SK-N-SH (cell line): ENCODE data around the gene SOX11. TPM values are rescaled to one million over a fixed set of nuclear protein-coding genes. Genes with fewer than 3 reads are reported as not detected.

Experiments used
- CTCF ChIA-PET: fragments of 300-600, 350-600 bp; formaldehyde crosslinking; extraction: SDS; loops from one replicate; lab custom pipeline; 2021; lab: Yijun Ruan, JAX
- POLR2A ChIA-PET: fragments of 350-600 bp; sonication (Branson Sonifier 250); formaldehyde crosslinking; extraction: SDS; loops from one replicate; lab custom pipeline; 2020; ENCODE audit warnings: antibody characterized with exemption, inconsistent platforms; lab: Yijun Ruan, JAX
- DNase-seq: peaks from one replicate; pipeline ENCODE4 v3.0.0; 2012
- H2AFZ ChIP-seq: fragments of 200-600 bp; sonication (generic); 2 replicates; pipeline ENCODE4 v1.8.1; 2016; ENCODE audit warnings: antibody characterized with exemption, mild to moderate bottlenecking, low read depth
- H3F3A ChIP-seq: fragments of 200-600 bp; sonication (generic); replicated peaks from 2 replicates; pipeline ENCODE3; 2016; ENCODE audit warnings: antibody characterized with exemption, mild to moderate bottlenecking; ENCODE audit not compliant: insufficient read depth
- H3K27ac ChIP-seq, 2 experiments: fragments of 200-500 bp in 1 of 2; fragments of 200-600 bp in 1 of 2; sonication (Bioruptor generic) in 1 of 2; sonication (generic), shearing (Covaris generic) in 1 of 2; 2 replicates each; pipeline versions ENCODE4 v1.5.1 to v1.6.1; 2014 to 2016; ENCODE audit warnings: low read depth in 2 of 2, inconsistent platforms in 1 of 2, low read length in 1 of 2, mild to moderate bottlenecking in 1 of 2, mixed read lengths in 1 of 2
- H3K27me3 ChIP-seq: fragments of 200-600 bp; sonication (generic), shearing (Covaris generic); 2 replicates; pipeline ENCODE4 v1.6.1; 2016; ENCODE audit warnings: mixed run types; ENCODE audit not compliant: insufficient read depth
- H3K36me3 ChIP-seq, 2 experiments: fragments of 200-500 bp in 1 of 2; fragments of 200-600 bp in 1 of 2; sonication (Bioruptor generic) in 1 of 2; sonication (generic) in 1 of 2; replicated peaks in 1 of 2; 2 replicates each; pipeline versions ENCODE3 to v1.5.1; 2014 to 2016; ENCODE audit warnings: low read length in 1 of 2, mild to moderate bottlenecking in 1 of 2; ENCODE audit not compliant: insufficient read depth in 2 of 2, control insufficient read depth in 1 of 2
- H3K4me1 ChIP-seq, 2 experiments: fragments of 200-500 bp in 1 of 2; fragments of 200-600 bp in 1 of 2; sonication (Bioruptor generic) in 1 of 2; sonication (generic), shearing (Covaris generic) in 1 of 2; 2 replicates each; pipeline versions ENCODE4 v1.5.1 to v1.6.1; 2014 to 2016; ENCODE audit warnings: low read depth in 1 of 2, low read length in 1 of 2, mixed run types in 1 of 2; ENCODE audit not compliant: insufficient read depth in 2 of 2, control insufficient read depth in 1 of 2
- H3K4me2 ChIP-seq: fragments of 200-600 bp; sonication (generic), shearing (Covaris generic); 2 replicates; pipeline ENCODE4 v1.6.1; 2017; ENCODE audit warnings: mixed run types
- H3K4me3 ChIP-seq, 2 experiments: fragments of 200-500 bp in 1 of 2; fragments of 200-600 bp in 1 of 2; sonication (Bioruptor generic) in 1 of 2; sonication (generic), shearing (Covaris generic) in 1 of 2; 2 replicates each; pipeline versions ENCODE4 v1.5.1 to v1.8.1; 2014 to 2016; ENCODE audit warnings: low read depth in 2 of 2, inconsistent platforms in 1 of 2, low read length in 1 of 2, mild to moderate bottlenecking in 1 of 2, mixed read lengths in 1 of 2, moderate library complexity in 1 of 2
- H3K79me2 ChIP-seq: fragments of 200-600 bp; sonication (generic); 2 replicates; pipeline ENCODE4 v1.8.1; 2017; ENCODE audit warnings: mild to moderate bottlenecking; ENCODE audit not compliant: insufficient read depth
- H3K9ac ChIP-seq: fragments of 200-600 bp; sonication (generic); 2 replicates; pipeline ENCODE4 v1.6.1; 2017; ENCODE audit warnings: mixed run types
- H3K9me2 ChIP-seq: fragments of 200-600 bp; sonication (generic); 2 replicates; pipeline ENCODE4 v1.6.1; 2017; ENCODE audit warnings: mixed run types
- H3K9me3 ChIP-seq: fragments of 200-600 bp; sonication (generic); 2 replicates; pipeline ENCODE4 v1.6.1; 2017; ENCODE audit warnings: mixed run types, mild to moderate bottlenecking, moderate library complexity
- H4K20me1 ChIP-seq: fragments of 200-600 bp; sonication (generic); 2 replicates; pipeline ENCODE4 v1.6.1; 2017; ENCODE audit warnings: mild to moderate bottlenecking, mixed run types; ENCODE audit not compliant: insufficient read depth
- CHD2 ChIP-seq: fragments of 150-350 bp; IDR thresholded peaks from 2 replicates; pipeline ENCODE4 v1.6.1; 2018; ENCODE audit warnings: low read length; ENCODE audit not compliant: partially characterized antibody
- EZH2phosphoT487 ChIP-seq: fragments of 200-600 bp; sonication (generic); IDR thresholded peaks from 2 replicates; pipeline ENCODE4 v1.6.1; 2017; ENCODE audit warnings: low read depth, mixed run types, mild to moderate bottlenecking, antibody characterized with exemption, moderate library complexity, borderline replicate concordance
- FOSL2 ChIP-seq: IDR thresholded peaks from 2 replicates; pipeline ENCODE4 v1.4.0; 2012; ENCODE audit warnings: low read depth, mild to moderate bottlenecking, moderate library complexity, borderline replicate concordance
- FOXJ3 ChIP-seq: sonication (generic); formaldehyde crosslinking; IDR thresholded peaks from 2 replicates; pipeline ENCODE4 v1.5.1; 2020; ENCODE audit warnings: mild to moderate bottlenecking, missing genetic modification reagents
- JUND ChIP-seq: IDR thresholded peaks from 2 replicates; pipeline ENCODE4 v1.4.0; 2012
- NFIC ChIP-seq: IDR thresholded peaks from 2 replicates; pipeline ENCODE4 v1.4.0; 2012; ENCODE audit warnings: borderline replicate concordance
- POLR2AphosphoS5 ChIP-seq: IDR thresholded peaks from 2 replicates; pipeline ENCODE4 v1.6.1; 2012; ENCODE audit warnings: low read depth, low read length
- RAD21 ChIP-seq: IDR thresholded peaks from 2 replicates; pipeline ENCODE4 v1.6.1; 2012; ENCODE audit warnings: mild to moderate bottlenecking, low read length
- RXRA ChIP-seq: IDR thresholded peaks from 2 replicates; pipeline ENCODE4 v1.4.0; 2012; ENCODE audit warnings: low read depth, mild to moderate bottlenecking, borderline replicate concordance
- SMC3 ChIP-seq: IDR thresholded peaks from 2 replicates; pipeline ENCODE4 v1.6.1; 2012; ENCODE audit warnings: low read depth, low read length, improper control_type of control experiment
- TAF1 ChIP-seq: IDR thresholded peaks from 2 replicates; pipeline ENCODE4 v1.6.1; 2012; ENCODE audit warnings: low read depth, mild to moderate bottlenecking, low read length, moderate library complexity, borderline replicate concordance
- YY1 ChIP-seq: IDR thresholded peaks from 2 replicates; pipeline ENCODE4 v1.4.0; 2012; ENCODE audit warnings: low read depth, mild to moderate bottlenecking
- WGBS: methylation state at CpG from one replicate; pipeline ENCODE4 v1.1.6; 2017; ENCODE audit warnings: low lambda C conversion rate; 5-methylcytosine and 5-hydroxymethylcytosine counted together
- polyA plus RNA-seq, 3 experiments: library from polyadenylated mRNA; depleted of rRNA; stranded (reverse); fragments of >200 nt; gene quantifications; 2 replicates each; pipeline ENCODE4 v1.2.3, GENCODE V29; 2012
- TF ChIP-seq, protein P1 (sequence below): fragments of 150-350 bp; IDR thresholded peaks from 2 replicates; pipeline ENCODE4 v1.6.1; 2017; ENCODE audit warnings: antibody characterized with exemption, low read length, low read depth, borderline replicate concordance
- TF ChIP-seq, protein P2 (sequence below): IDR thresholded peaks from 2 replicates; pipeline ENCODE4 v1.4.0; 2012; ENCODE audit warnings: low read depth
- TF ChIP-seq, protein P3 (sequence below): fragments of 150-350 bp; IDR thresholded peaks from 2 replicates; pipeline ENCODE4 v1.6.1; 2016; ENCODE audit warnings: mild to moderate bottlenecking, low read depth, low read length

The SOX11 gene
- polyA plus RNA-seq, 1 of the 3 experiments (the other 2 are of a cell fraction) = 3.4 TPM

DNA sequence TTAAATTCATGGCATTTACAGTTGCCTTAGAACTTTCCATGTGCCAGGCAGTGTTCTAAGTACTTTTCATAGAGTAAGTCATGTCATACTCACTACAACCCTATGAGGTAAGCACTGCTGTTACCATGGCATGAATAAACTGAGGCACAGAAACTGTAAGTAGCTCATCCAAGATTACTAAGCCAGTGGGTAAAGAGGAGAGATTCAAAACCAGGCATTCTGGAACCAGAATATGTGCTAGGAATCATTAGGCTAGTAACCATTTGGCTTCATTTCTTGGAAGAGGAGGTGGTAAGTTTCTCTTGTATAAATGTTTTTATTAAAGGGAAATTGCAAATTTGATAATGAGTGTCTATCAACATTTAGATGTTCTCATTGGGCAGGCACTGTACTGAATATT, 35.1 kb downstream of the SOX11 start (continued):
- TF ChIP-seq, protein P1, sequence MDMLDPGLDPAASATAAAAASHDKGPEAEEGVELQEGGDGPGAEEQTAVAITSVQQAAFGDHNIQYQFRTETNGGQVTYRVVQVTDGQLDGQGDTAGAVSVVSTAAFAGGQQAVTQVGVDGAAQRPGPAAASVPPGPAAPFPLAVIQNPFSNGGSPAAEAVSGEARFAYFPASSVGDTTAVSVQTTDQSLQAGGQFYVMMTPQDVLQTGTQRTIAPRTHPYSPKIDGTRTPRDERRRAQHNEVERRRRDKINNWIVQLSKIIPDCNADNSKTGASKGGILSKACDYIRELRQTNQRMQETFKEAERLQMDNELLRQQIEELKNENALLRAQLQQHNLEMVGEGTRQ = no peak
- TF ChIP-seq RXRA = no peak
- no peak for TF ChIP-seq FOSL2
- no peak for TF ChIP-seq SMC3
- no peak for TF ChIP-seq NFIC

DNA sequence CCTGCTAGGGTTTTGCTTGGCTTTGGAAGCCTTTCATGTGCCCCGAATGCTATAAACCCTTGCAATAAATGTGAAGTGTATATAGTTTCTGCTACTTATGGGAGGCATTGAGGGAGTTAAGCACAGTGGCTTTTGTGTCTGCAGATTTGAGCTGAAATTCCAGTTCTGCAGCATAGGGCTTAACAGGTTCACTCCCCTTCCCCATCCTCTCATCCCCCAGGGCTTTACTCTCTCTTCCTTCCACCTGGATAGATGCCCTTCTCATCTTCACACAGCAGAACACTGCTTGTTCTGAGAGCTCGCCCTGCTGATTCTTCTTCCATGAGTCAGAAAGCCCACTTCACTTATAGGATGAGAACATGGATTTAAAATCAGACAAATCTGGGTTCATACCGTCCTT, 37.2 kb downstream of the SOX11 start:
- Histone ChIP-seq H3K4me2 (no peak overlapping the region), H3K4me1 (peaks cover 0 to 3% of the 10 kb centered on the region in 2 experiments; a peak in 1 of 4 replicates), H3K27ac (no peak overlapping the region), H3F3A (no peaks in the 10 kb centered on the region), H3K36me3 (no peaks in the 10 kb centered on the region), H2AFZ (no peak overlapping the region), H3K9me2 (no peaks in the 10 kb centered on the region), H4K20me1 (no peaks in the 10 kb centered on the region), H3K79me2 (no peaks in the 10 kb centered on the region)
- DNase-seq = no peak
- 41% methylated on average over 3 of the region's 3 CpGs for WGBS
- ChIA-PET POLR2A (no interaction called here), CTCF (interaction anchor here (1.0 kb wide), 1 partner anchor 25 kb away, joined by 3 read pairs; no protein-coding TSS in a partner anchor)
- TF ChIP-seq, protein P1 = no peak
- TF ChIP-seq YY1 = no peak
- TF ChIP-seq POLR2AphosphoS5 = no peak
- TF ChIP-seq FOXJ3 = no peak
- TF ChIP-seq, protein P2, sequence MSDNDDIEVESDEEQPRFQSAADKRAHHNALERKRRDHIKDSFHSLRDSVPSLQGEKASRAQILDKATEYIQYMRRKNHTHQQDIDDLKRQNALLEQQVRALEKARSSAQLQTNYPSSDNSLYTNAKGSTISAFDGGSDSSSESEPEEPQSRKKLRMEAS = no peak
- TF ChIP-seq, protein P3, sequence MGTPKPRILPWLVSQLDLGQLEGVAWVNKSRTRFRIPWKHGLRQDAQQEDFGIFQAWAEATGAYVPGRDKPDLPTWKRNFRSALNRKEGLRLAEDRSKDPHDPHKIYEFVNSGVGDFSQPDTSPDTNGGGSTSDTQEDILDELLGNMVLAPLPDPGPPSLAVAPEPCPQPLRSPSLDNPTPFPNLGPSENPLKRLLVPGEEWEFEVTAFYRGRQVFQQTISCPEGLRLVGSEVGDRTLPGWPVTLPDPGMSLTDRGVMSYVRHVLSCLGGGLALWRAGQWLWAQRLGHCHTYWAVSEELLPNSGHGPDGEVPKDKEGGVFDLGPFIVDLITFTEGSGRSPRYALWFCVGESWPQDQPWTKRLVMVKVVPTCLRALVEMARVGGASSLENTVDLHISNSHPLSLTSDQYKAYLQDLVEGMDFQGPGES = no peak
- no peak for TF ChIP-seq TAF1
- TF ChIP-seq JUND = no peak
- TF ChIP-seq EZH2phosphoT487 = no peak
- TF ChIP-seq CHD2 = no peak
- TF ChIP-seq RAD21 = no peak
- TF ChIP-seq, all 33 proteins: peak for 0
- Histone ChIP-seq H3K9me3 (no peaks in the 10 kb centered on the region), H3K9ac (no peak overlapping the region), H3K4me3 (no peak overlapping the region), H3K27me3 (no peaks in the 10 kb centered on the region)
